HS-27A (cell line): ENCODE measurements around the gene DUS1L.

Experiments used
- DNase-seq: peaks from one replicate; pipeline ENCODE4 v3.0.0-alpha.2; 2012; ENCODE audit warnings: low read depth, missing footprints

DUS1L gene

GRCh38 chr17:82012640-82013295, 52.8 kb downstream of the DUS1L start:
- no peak for DNase-seq

GRCh38 chr17:82012261-82012639, 53.4 kb downstream of the DUS1L start:
- DNase-seq: no peak

- DNase-seq: no peak
These were observed 53.9 kb downstream of the DUS1L start for GRCh38 chr17:82011617-82012187.

- DNase-seq: no peak
These were observed 54.8 kb downstream of the DUS1L start for GRCh38 chr17:82010575-82011525.

- DNase-seq: no peak
These were observed 56.2 kb downstream of the DUS1L start for GRCh38 chr17:82009413-82009812.

- no peak for DNase-seq
These were observed 56.6 kb downstream of the DUS1L start for GRCh38 chr17:82008941-82009405.

GRCh38 chr17:82008258-82008940, 57.2 kb downstream of the DUS1L start:
- DNase-seq: no peak
